Coronary artery (tissue), 2 donors: ENCODE measurements around the gene FGF7.
"Not testable (repeated sequence)": the region's sequence is repeated elsewhere in the genome, so short reads cannot be mapped to it uniquely, and the experiment has no call there.

Source experiments
- DNase-seq: peaks from one replicate; pipeline ENCODE4 v3.0.0-alpha.2; 2017; ENCODE audit warnings: low spot score
- H3K27ac ChIP-seq, 2 donors: fragments of 200-600 bp; sonication (generic); one replicate each; pipeline ENCODE4 v1.5.1; 2016 to 2019
- H3K4me3 ChIP-seq: fragments of 200-600 bp; sonication (generic); 2 replicates; pipeline ENCODE4 v1.5.1; 2016; ENCODE audit warnings: mild to moderate bottlenecking, moderate library complexity
- CTCF ChIP-seq: fragments of 200-600 bp; sonication (generic); IDR thresholded peaks from one replicate; pipeline ENCODE4 v1.5.1; 2019; ENCODE audit warnings: antibody characterized with exemption

FGF7 gene

DNA sequence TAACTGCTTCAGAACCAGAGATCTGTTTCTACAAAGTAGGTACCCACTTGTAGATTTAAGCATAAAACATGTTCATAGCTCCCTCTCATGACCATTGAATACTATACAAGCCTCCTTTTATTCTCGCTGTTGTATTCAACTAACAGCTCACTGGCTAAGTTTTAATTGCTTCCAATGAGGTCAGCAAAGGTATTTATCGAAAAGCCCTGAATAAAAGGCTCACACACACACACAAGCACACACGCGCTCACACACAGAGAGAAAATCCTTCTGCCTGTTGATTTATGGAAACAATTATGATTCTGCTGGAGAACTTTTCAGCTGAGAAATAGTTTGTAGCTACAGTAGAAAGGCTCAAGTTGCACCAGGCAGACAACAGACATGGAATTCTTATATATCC, at the start of gene FGF7:
Gene FGF7, plus strand, starts transcription at position 222 of the 400 bp plus-strand sequence. CDS start 1,056 bp downstream, outside the sequence.
- Histone ChIP-seq H3K4me3 (peak within 1 kb of the TSS; percentile 67), H3K27ac (peak within 1 kb of the TSS; percentile 3 to 72)
- no peak for DNase-seq
- TF ChIP-seq CTCF = no peak

- Histone ChIP-seq H3K4me3 (no peak overlapping the region), H3K27ac (no peak overlapping the region)
- no peak for TF ChIP-seq CTCF
- no peak for DNase-seq
Measured at GRCh38 chr15:49379996-49380395, 43.0 kb upstream of the FGF7 start.

GRCh38 chr15:49380912-49381311, 42.1 kb upstream of the FGF7 start:
- no peak for DNase-seq
- no peak for TF ChIP-seq CTCF
- no peak overlapping the region for H3K4me3 ChIP-seq
- no peak overlapping the region for H3K27ac ChIP-seq

- Histone ChIP-seq H3K4me3 (no peak overlapping the region), H3K27ac (no peak overlapping the region)
- DNase-seq = no peak
- TF ChIP-seq CTCF = no peak
Measured at GRCh38 chr15:49382394-49382793, 40.6 kb upstream of the FGF7 start.

- no peak for DNase-seq
- H3K4me3 ChIP-seq = no peak overlapping the region
- H3K27ac ChIP-seq = no peak overlapping the region
- TF ChIP-seq CTCF = no peak
Measured at GRCh38 chr15:49383266-49383665, 39.8 kb upstream of the FGF7 start.

GRCh38 chr15:49387471-49387870, 35.6 kb upstream of the FGF7 start:
- Histone ChIP-seq H3K27ac (no peak overlapping the region), H3K4me3 (no peak overlapping the region)
- no peak for DNase-seq
- TF ChIP-seq CTCF = no peak

- H3K4me3 ChIP-seq, DNase-seq, H3K27ac ChIP-seq: not testable (repeated sequence)
Measured at GRCh38 chr15:49402515-49403296, 20.3 kb upstream of the FGF7 start.
